Neural cell (in vitro differentiated cells): Measurements from ENCODE around the gene NR1H2. TPM values are rescaled to one million over a fixed set of nuclear protein-coding genes. Genes with fewer than 3 reads are reported as not detected.

Experiments
- H2AFZ ChIP-seq: fragments of 200-600, 300-800 bp; sonication (generic), shearing (Covaris generic); 2 replicates; pipeline ENCODE4 v1.6.0; 2014; ENCODE audit warnings: low read depth, mild to moderate bottlenecking, antibody characterized with exemption, low read length, moderate library complexity
- H3F3A ChIP-seq: fragments of 200-600 bp; shearing (Covaris generic); 2 replicates; pipeline ENCODE4 v1.6.1; 2016; ENCODE audit warnings: mild to moderate bottlenecking, moderate library complexity, mixed read lengths, antibody characterized with exemption, low read length; ENCODE audit not compliant: insufficient read depth, poor library complexity, severe bottlenecking
- H3K27ac ChIP-seq: fragments of 200-600, 300-800 bp; sonication (generic), shearing (Covaris generic); 2 replicates; pipeline ENCODE4 v1.5.1; 2014; ENCODE audit warnings: mild to moderate bottlenecking, low read length, moderate library complexity
- H3K27me3 ChIP-seq: fragments of 300-800, 200-600 bp; sonication (generic), shearing (Covaris generic); 2 replicates; pipeline ENCODE4 v1.6.0; 2014; ENCODE audit warnings: mild to moderate bottlenecking, low read depth, low read length, moderate library complexity; ENCODE audit not compliant: insufficient read depth
- H3K36me3 ChIP-seq: fragments of 300-800, 200-600 bp; sonication (generic), shearing (Covaris generic); 2 replicates; pipeline ENCODE4 v1.5.1; 2014; ENCODE audit warnings: mild to moderate bottlenecking, antibody characterized with exemption, low read length, moderate library complexity; ENCODE audit not compliant: insufficient read depth
- H3K4me2 ChIP-seq: fragments of 300-800, 200-600 bp; sonication (generic), shearing (Covaris generic); 2 replicates; pipeline ENCODE4 v1.6.0; 2014; ENCODE audit warnings: mild to moderate bottlenecking, low read length
- H3K4me3 ChIP-seq: fragments of 300-800, 200-600 bp; sonication (generic), shearing (Covaris generic); 2 replicates; pipeline ENCODE4 v1.5.1; 2014; ENCODE audit warnings: mild to moderate bottlenecking, low read length, moderate library complexity
- H3K79me2 ChIP-seq: fragments of 200-600 bp; shearing (Covaris generic); replicated peaks from 2 replicates; pipeline ENCODE4 v1.6.0; 2014; ENCODE audit warnings: mild to moderate bottlenecking, low read length, moderate library complexity; ENCODE audit not compliant: insufficient read depth
- H3K9ac ChIP-seq: fragments of 300-800, 200-600 bp; sonication (generic), shearing (Covaris generic); 2 replicates; pipeline ENCODE4 v1.6.1; 2016; ENCODE audit warnings: mild to moderate bottlenecking, low read length, mixed read lengths
- H3K9me2 ChIP-seq: fragments of 200-600 bp; shearing (Covaris generic); 2 replicates; pipeline ENCODE4 v1.6.1; 2016; ENCODE audit warnings: mild to moderate bottlenecking, low read length, mixed read lengths; ENCODE audit not compliant: insufficient read depth
- H3K9me3 ChIP-seq: fragments of 200-600, 300-800 bp; sonication (generic), shearing (Covaris generic); 2 replicates; pipeline ENCODE4 v1.6.1; 2016; ENCODE audit warnings: mild to moderate bottlenecking, mixed run types, low read length, moderate library complexity, mixed read lengths
- H4K20me1 ChIP-seq: fragments of 200-600 bp; shearing (Covaris generic); 2 replicates; pipeline ENCODE4 v1.6.1; 2016; ENCODE audit warnings: mild to moderate bottlenecking, mixed run types; ENCODE audit not compliant: insufficient read depth
- CTCF ChIP-seq: fragments of 450-650 bp; IDR thresholded peaks from 2 replicates; pipeline ENCODE4 v1.5.1; 2014; ENCODE audit warnings: antibody characterized with exemption, mild to moderate bottlenecking, moderate library complexity; ENCODE audit not compliant: poor library complexity, severe bottlenecking
- EP300 ChIP-seq: fragments of 450-650 bp; conservative IDR thresholded peaks from 2 replicates; pipeline ENCODE4 v1.6.1; 2014; ENCODE audit warnings: antibody characterized with exemption, mild to moderate bottlenecking, moderate library complexity; ENCODE audit not compliant: poor library complexity, severe bottlenecking
- EZH2 ChIP-seq: fragments of 200-600, 300-800 bp; shearing (Covaris generic), sonication (generic); IDR thresholded peaks from 2 replicates; pipeline ENCODE4 v1.6.1; 2014; ENCODE audit warnings: antibody characterized with exemption, low read length, borderline replicate concordance, mild to moderate bottlenecking; ENCODE audit not compliant: insufficient read depth, poor library complexity, severe bottlenecking
- MXI1 ChIP-seq: fragments of 450-650 bp; conservative IDR thresholded peaks from 2 replicates; pipeline ENCODE4 v1.6.1; 2014; ENCODE audit warnings: antibody characterized with exemption, mild to moderate bottlenecking; ENCODE audit not compliant: poor library complexity, severe bottlenecking
- POLR2AphosphoS5 ChIP-seq: IDR thresholded peaks from 2 replicates; pipeline ENCODE4 v1.6.1; 2012
- RAD21 ChIP-seq: fragments of 450-650 bp; conservative IDR thresholded peaks from 2 replicates; pipeline ENCODE4 v1.6.1; 2014; ENCODE audit warnings: antibody characterized with exemption, mild to moderate bottlenecking, moderate library complexity
- REST ChIP-seq: IDR thresholded peaks from 2 replicates; pipeline ENCODE4 v1.6.1; 2012; ENCODE audit warnings: borderline replicate concordance
- SMC3 ChIP-seq: fragments of 450-650 bp; conservative IDR thresholded peaks from 2 replicates; pipeline ENCODE4 v1.6.1; 2014; ENCODE audit warnings: antibody characterized with exemption, mild to moderate bottlenecking, moderate library complexity; ENCODE audit not compliant: poor library complexity
- TAF1 ChIP-seq: IDR thresholded peaks from 2 replicates; pipeline ENCODE4 v1.6.1; 2012; ENCODE audit warnings: low read depth
- polyA plus RNA-seq: library from polyadenylated mRNA; depleted of rRNA; stranded (reverse); fragments of >200 nt; gene quantifications from 2 replicates; pipeline ENCODE4 v1.2.3, GENCODE V29; 2014

The NR1H2 gene
- polyA plus RNA-seq, 1 donor from 2014 or later = 18.5 TPM

GRCh38 chr19:50420808-50421207, 44.6 kb downstream of the NR1H2 start:
- Histone ChIP-seq H3K79me2 (no peaks in the 10 kb centered on the region), H3K9me3 (no peaks in the 10 kb centered on the region), H3K9ac (no peak overlapping the region), H3K4me3 (no peak overlapping the region), H3K9me2 (no peaks in the 10 kb centered on the region), H4K20me1 (no peaks in the 10 kb centered on the region), H3K4me2 (no peak overlapping the region), H3K36me3 (no peaks in the 10 kb centered on the region), H3F3A (no peaks in the 10 kb centered on the region), H2AFZ (no peak overlapping the region), H3K27me3 (peaks cover 14% of the 10 kb centered on the region), H3K27ac (no peak overlapping the region)
- no peak for TF ChIP-seq RAD21
- TF ChIP-seq EZH2 = no peak
- TF ChIP-seq TAF1 = no peak
- no peak for TF ChIP-seq REST
- TF ChIP-seq CTCF = no peak
- no peak for TF ChIP-seq MXI1
- TF ChIP-seq SMC3 = no peak
- TF ChIP-seq EP300 = no peak
- no peak for TF ChIP-seq POLR2AphosphoS5

- no peak overlapping the region for H2AFZ ChIP-seq
- no peak overlapping the region for H3K9ac ChIP-seq
- no peaks in the 10 kb centered on the region for H3F3A ChIP-seq
- TF ChIP-seq MXI1 = no peak
- TF ChIP-seq RAD21 = no peak
- no peak for TF ChIP-seq TAF1
- no peak for TF ChIP-seq REST
- no peak for TF ChIP-seq SMC3
- TF ChIP-seq CTCF = no peak
- TF ChIP-seq POLR2AphosphoS5 = no peak
- no peaks in the 10 kb centered on the region for H4K20me1 ChIP-seq
- H3K79me2 ChIP-seq = no peaks in the 10 kb centered on the region
- H3K4me3 ChIP-seq = no peak overlapping the region
- no peaks in the 10 kb centered on the region for H3K9me2 ChIP-seq
- no peak overlapping the region for H3K4me2 ChIP-seq
- peaks cover 14% of the 10 kb centered on the region for H3K27me3 ChIP-seq
- H3K9me3 ChIP-seq = no peaks in the 10 kb centered on the region
- H3K27ac ChIP-seq = no peak overlapping the region
- H3K36me3 ChIP-seq = no peaks in the 10 kb centered on the region
These were observed 46.4 kb downstream of the NR1H2 start for GRCh38 chr19:50422397-50423278.
